ENCODE measurements around the gene IP6K3.

The IP6K3 gene

DNA sequence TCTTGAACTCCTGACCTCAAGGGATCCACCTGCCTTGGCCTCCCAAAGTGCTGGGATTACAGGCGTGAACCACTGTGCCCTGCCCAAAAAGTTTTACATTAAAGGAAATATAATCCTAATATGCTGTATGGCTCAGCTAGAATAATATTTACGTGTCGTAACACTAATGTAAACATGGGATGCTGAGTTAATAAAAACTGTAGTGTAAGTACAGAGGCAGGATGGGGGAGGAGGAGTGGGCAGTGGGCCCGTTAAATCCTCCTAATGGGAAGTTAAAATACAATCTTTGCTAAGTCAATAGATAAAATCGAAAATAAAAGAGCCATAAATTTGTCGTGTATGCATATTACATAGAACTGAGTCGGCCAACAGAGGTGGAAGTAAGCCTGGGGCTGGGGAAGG, 12.1 kb upstream of the IP6K3 start:
- DNase-seq = peak; percentile 18

DNA sequence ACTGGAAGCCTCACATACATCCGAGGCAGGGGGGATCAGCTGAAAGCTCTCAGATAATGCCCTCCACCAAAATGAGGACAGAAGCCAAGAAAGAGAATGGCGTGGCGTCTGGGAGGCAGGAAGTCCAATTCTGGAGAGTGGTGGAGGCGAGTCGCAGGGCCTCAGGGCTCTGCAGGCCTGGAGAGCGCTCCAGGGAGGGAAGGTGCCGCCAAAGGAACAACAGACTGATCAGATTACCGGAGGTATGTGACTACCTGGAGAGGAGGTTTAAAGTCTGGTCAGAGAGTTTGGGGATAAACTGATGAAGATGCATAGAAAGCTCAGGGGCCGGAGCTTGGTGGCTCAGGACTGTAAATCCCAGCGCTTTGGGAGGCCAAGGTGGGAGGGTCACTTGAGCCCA, 11.2 kb upstream of the IP6K3 start:
- no peak for DNase-seq

DNA sequence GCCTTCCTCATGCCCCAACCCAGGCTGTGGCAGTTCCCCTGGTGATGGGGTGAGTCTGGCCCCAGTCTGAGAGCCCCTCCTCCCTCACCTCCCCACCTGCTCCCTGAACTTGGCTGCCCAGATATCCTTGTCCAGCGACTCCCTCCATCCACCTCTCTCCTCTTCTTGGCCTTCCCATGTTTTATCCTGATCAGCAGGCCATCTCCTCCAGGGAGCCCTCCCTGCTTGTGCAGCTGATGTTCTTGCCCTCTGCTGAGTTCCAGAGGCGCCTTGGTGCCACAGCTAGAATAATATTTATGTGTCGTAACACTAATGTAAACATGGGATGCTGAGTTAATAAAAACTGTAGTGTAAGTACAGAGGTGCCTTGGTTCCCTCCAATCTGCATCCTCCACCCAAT, 10.4 kb upstream of the IP6K3 start:
- no peak for DNase-seq

DNA sequence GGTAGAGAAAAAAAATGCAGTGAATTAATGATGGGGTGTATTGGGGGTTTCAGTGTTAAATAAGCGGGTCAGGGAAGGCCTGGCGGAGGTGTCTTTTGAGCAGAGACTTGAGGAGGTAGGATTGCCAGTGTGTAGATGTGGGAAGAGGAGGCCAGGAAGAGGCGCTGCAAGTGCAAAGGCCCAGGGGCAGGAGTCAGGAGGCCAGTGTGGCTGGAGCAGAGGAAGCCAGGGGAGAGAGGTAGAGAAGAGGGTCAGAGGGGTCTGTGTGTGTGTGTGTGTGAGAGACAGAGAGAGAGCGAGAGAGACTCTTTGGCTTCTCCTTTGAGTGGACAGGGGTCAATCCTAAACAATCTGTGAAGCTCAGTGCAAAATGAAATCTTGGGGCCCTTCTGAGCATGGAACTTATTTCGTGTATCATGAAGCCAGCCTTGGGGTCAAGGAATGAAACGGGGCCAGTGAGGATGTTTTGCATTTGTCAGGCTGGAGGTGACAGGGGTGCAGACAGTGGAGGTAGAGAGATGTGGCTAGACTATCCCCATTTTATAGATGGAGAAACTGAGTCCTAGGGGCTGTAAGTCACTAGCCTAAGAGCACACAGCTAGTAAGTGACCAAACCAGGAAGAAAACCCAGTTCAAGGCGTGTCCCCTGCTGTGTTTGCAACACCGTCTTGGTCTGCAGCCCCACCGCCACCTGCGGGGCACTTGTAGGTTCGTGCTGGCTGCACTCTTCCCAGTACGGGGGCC, 9.7 kb upstream of the IP6K3 start:
- no peak for DNase-seq

DNA sequence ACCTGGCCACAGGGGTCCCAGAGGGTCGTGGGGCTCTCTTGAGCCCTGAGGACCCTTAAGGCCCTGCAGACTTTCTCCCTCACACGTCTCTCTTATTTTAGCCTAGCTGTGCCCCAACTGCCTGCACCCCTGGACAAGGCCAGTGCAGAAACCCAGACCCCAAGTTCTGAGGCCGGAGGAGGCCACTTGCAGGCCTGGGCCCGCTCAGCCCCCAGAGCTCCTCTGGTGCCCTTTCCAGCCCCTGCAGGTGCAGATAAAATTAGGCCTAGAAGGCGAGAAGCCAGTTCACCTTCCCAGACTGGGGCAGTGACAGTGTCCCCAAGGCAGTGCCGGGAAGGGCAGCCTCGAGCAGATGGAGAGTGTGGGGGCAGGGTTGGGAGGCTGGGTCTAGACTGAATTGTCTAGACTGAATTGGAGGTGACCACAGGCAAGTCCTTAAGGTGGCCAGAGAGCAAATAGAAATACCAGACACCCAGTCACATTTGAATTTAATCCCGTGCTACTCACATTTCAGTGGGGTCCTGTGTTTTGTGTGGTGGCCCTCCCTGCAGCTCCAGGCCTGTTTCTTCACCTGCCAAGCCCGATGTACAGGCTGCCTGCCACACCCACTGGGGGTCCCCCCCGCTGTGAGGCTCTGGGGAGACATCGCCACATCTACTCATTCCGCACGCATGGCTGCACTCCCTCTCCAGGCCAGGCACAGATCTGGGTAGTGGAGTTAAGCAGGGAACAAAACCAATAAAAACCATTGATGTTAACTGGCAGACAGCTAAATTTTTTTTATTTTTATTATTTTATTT, 8.6 kb upstream of the IP6K3 start:
- no peak for DNase-seq

DNA sequence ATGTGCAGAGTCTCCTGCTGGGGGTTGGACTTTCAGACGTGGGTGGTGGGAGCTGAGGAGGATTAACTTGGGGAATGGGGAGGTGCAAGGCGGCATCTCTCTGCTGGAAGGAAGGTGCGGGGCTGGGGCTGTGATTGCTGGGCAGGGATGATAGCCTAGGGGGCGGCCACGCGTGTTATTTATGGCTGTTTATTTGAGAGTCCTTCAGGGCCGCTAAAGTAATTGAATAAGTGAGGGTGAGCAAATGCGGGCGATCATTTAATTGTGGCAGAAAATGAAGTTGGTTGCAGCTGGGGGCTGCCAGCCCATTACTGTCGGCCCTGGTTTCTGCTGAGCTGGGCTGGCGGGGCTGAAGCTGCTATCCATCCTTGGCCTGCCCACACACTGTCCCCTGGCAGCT, 7.5 kb upstream of the IP6K3 start:
- DNase-seq = no peak

DNA sequence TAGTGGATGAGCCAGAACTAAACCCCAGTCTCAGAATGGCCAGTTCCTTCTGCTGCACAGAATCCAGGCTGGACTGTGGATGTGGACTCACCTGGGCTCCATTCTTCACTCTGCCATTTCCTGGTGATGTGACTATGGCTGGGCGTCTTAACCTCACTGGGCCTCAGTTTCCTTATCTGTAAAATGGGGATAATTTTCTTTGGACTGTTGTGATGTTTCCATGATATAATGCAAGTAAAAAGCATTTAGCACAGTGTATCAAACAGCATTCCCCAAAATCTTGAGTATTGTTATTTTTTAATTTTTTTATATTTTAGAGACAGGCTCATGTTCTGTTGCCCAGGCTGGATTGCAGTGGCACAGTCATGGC, 5.9 kb upstream of the IP6K3 start:
- DNase-seq = no peak

DNA sequence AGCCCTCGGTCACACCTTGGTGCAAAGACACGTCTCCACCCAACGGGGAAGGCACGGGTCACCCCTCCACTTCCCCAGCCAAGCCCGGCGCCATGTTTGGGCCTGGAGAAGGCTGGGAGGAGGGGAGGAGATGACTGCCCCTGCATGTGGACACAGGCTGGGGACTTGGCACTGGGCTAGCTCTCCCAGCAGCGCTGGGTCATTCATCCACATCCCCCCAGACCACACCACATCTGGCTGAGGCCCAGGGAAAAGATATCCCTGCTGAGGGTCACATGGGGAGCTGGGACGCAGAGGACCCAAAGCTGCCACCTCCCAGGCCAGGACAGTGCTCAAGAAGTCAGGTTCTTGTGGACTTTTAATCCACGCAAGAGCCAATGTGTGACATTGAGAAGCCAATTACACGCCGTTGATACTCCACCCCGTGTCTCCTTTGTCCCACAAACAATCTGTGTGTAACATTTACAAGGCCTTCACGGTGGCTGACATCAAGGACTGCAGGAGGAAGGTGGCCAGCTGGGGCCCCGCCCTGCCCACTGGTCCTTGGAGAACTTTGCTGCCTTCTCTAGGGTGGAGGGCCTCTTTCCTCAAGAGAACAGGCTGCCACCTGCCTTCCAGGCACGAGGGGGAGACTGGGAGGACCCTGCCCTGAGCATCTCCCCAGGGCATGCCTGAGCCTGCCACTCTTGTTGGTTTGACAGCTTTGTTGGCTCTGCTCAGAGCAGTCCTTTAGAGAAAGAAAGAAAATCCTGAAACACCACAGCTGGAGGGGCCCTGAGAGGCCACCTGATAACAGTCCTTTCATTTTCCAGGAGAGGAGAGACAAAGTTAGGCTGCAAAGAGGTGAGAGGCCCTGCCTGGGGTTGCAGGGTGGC, 5.3 kb upstream of the IP6K3 start:
- DNase-seq = peak; percentile 60

DNA sequence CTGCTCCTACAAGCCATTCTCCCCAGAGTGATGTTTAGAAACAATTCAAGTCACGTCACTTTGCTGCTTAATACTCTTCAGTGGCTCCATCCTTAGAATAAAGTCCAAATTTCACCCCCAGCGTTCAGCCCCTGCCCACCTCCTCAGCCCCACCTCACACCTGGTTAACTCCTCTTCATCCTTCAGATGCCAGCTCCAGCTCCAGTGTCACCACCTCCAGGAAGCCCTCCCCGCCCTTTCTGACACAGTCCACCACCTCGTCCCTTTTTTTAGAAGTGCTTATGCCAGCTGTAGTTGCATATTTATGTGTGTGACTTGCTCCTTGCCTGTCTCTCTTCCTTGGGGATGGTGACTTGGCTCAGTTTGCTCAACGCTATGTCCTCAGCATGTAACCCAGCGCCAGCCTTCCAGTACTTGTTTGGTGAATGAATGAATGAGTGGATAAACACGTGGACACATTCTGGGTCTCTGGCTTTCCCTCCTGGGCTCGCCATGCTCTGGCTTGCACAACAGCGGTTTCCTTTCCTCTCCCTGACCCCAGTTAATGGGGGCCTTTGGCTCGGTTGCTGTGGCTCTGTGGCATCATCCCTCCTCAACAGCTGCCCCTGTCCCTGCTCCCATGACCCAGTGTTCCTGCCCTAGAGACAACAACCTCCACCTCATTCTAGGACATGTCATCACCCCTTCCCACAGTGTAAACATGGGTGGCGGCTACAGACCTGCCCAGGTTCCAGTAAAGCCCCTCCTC, 3.7 kb upstream of the IP6K3 start:
- no peak for DNase-seq

DNA sequence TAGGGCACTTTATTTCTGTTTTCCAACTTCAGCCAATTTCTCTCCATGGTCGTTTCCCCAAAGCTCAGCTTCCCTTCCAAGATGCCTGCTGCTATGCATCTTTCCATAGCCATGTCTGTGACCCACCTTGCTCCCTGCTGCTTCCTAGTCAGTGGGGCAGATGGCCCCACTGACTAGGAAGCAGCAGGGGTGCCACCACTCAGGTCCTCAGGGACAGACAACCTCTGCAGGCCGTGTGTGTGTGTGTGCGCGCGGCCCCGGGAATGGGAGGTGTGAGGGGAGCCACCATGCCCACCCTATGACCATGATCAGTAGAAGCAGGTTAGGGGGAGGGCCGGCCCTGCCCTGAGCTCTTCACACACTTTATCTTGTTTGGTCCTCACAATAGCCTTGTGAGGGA, 2.7 kb upstream of the IP6K3 start:
- no peak for DNase-seq

DNA sequence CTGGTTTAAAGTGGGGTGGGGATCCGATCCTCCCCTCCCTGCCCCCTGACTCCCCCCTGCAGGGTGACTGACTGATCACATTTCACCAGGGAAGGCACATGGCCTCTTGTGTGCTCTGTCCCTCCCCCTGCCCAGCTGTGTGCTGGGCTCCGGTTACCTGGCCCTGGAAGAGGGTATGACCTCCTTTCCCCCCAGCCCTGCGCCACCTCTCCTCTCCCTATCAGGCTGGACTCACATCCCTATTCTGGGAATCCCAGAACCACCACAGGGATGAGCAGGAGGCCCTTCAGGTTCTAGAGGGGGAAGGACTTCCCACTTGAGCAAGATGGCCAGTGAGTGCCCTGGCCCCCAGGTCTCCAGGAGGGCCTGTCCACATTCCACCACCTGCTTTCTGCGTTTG, 2.1 kb upstream of the IP6K3 start:
- no peak for DNase-seq

DNA sequence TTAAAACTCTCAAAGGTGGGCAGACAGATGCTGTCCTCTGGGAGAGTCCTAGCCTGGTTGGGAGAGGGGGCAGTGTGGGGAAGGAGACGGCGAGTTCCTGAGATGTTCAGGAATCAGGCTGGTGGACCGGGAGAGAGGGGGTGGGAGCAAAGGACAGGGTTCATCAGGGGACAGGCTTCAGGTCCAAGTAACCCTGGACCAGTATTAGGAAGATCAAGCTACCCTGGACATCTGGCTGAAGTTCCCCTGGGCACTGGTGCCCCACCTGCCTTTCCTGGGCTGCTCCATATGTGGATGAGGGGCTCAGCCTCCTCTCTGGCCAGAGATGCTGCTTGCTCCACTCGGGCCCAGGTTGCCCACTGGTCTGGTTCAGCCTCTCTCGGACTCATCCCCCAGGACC, 1.1 kb upstream of the IP6K3 start:
- no peak for DNase-seq

DNA sequence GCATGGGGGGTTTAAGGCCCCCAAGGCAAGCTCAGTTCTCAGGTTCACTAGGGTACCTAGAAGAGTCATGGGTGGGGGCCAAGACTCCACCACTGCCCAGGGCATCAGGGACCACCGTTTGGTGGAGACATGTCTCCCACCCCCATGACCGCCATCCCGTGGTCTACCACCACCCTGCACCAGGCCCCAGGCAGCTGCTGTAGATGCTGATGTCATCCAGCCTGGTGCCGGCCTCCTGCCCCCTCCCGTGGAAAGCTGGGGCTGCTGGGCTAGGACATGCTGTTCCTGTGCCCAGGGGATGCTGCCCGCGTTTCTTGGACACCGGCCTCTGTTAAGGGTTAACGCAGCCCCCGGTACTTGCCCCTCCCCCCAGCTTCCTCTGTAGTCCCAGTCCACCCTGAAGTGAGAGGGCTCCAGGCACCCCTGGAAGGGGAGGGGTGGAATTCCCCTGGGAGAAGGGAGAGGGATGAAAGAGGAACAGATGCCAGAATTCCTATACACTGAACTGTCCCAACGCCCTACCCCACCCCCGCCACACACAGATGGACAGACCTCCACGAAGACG, 587 bp downstream of the IP6K3 start:
- DNase-seq = no peak

DNA sequence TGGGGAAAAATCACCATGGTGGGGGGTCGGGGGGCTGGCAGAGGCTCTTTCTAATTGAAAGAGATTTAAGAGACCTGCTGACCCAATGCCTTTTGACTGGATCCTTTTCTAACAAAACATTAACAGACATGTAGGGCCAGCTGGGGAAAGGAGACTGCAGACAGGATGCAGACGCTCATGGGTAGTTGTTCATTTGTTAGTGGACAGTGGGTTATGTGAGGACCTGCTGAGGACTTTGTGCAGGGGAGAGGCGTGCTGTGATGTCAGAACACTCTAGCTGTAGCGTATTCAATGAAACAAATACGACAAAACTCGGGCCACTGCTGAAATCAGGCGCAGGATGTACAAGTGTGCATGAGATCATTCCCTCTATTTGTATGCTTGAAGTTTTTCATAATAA, 1.2 kb downstream of the IP6K3 start:
- no peak for DNase-seq

DNA sequence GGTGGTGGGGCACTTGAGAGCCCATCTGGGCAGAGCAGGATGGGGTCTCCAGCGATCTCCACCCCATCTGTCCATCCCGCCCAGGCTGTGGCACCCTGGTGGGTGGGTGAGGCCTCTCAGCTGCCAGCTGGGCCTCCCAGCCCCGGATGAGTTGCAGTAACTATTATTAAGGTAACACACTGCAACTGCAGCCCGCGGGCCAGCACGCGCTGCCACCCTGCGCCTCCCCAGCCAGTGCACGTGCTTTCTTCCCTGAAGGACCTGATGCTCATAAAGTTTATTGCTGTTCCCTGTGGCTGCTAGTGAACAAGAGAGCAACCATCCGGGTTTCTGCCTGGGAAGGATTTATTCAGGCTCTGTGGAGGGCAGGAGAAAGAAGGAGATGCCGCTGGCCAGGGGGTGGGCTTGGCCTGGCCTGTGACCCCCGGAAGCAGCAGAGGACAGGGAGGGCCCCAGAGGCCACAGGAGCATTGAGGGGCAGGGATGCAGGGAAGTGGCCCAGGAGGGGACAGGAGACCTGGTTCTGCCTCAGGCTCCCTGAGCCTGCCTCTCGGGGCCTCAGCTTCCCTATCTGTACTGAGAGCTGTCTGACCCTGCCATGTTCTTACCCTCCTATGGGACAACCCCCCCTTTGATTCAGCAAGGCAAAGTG, 1.7 kb downstream of the IP6K3 start:
- DNase-seq = no peak

DNA sequence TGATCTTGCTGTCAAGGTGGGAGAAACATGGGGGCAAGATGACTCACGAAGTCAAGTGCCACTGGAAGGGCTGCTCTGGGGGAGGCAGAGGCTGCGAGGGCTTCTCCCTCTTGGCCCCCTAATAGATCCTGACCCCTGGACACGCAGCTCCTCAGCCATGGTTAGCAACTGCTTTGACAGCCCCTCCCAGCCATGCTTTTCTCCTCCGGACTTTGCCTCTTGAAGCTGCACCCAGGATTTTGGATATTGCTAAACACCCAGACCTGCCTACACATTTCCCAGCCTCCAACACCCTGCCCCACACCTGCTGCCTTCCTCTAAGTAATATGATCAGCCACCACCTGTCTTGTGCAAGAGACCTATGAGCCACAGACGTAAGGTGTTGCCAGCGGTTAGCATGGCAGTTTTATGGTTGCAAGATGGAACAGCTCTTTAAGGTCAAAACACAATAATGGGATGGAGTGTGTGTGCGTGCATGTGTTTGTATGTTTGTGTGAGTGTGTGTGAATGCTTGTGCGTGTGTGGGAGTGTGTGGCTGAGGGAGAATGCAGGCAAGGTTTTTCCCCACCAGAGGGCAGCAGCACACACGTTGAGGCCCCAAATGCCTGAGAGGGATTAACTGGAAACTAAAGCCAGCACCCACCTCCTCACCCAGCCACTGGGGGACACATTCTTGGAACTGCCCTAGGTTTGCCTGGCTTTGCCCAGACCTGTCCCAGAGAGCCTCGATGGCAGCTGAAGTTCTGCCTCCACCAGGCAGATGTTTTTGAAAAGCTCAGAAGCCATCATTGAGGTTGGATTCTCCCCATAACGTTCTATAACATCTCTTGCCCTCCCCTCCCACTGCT, 2.5 kb downstream of the IP6K3 start:
- DNase-seq = peak; percentile 72

DNA sequence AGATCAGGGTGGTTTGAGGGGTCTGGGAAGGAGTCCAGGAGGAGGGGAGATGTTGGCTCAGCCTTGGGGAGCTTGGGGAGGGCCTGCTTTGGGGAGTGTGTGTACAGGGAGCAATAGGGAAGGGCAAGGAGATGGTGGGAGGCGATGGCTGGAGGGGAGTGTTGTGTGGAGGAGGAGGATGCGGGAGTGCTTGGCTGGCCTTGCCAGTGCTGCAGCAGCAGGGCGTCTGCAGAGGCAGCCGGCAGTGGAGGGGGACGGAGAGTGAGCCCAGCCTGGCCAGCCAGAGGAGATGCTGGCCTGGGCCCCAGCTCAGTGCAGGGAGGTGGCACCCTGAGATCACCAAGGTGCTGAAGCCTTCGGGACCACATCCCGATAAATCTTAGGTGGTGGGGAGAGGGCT, 3.9 kb downstream of the IP6K3 start:
- no peak for DNase-seq

DNA sequence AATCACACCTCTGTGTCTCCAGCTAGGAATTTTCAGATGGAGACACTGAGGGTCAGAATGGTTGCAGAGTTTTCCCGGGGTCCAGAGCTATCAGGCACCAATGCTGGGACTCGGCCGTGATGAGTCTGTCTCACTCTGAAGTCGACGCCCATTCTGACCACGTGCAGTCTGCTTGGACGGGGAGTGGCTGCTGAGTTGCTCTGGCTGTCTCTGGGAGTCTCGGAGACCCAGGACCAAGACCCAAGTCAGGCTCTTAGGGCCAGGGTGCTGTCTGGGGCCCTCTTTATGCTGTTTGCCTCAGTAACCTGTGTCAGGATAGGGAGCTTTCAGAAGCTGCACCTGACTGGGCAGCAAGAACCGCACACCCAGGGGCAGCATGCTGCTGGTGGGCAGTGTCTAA, 4.6 kb downstream of the IP6K3 start:
- no peak for DNase-seq

DNA sequence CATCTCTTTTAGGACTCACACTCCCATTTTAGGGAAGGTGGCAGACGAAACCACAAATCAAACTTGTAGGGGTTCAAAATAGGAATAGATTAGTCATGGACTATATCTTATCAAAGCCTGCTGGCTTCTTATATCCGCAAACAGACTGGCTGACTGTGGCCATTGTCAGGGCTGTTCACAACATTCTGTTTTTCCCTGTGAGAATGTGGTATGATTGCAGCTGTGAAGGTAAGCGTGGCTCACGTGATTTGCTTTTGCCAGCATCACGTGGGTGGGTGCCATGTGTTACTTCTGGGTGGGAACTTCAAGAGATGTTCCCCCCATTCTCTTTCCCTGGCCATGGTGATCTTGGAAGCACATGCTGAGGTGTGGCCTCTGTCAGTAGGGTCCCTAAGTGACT, 5.9 kb downstream of the IP6K3 start:
- DNase-seq = no peak

DNA sequence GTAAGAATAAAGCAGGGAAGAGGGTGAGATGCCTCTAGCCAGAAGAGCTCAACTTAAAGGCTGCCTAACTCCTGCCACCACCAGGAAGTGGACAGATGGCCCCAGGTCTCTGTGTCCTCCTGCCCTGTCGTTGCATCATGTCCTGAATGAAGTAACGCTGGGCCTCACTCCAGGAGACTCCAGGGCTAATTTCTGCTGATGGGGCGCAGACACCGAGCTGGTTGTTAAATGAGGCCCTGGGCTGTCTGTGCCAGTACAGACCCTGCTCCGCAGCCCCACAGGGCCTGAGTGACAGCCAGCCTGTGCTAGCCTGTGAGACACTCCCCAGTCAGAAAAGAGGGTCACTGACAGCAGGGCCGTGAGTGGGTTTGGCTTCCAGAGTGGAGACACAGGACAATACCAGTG, 6.5 kb downstream of the IP6K3 start:
- no peak for DNase-seq

DNA sequence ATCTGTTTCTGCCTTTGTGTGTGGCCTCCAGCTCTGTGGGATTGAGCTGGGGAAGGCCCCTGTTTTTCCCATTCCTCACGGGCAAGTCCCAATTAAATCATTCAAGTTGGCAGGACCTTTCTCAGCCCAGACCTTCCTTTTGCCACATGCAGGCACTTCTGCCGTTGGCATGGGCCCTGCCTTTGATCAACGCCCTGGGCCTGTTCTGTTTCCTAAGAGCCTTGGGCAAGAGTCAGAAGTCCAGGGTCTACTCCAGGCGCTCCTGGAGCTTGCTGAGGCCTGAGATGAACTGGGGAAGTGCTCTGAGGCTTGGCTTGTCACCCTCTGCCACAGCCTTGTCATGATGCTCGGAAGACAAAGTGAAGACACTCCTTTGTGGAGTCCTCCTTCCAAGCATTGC, 7.1 kb downstream of the IP6K3 start:
- DNase-seq = no peak
